ENCODE measurements around the gene USP32. TPM values are rescaled to one million over a fixed set of nuclear protein-coding genes. Genes with fewer than 3 reads are reported as not detected.
"Not testable (repeated sequence)": the region's sequence is repeated elsewhere in the genome, so short reads cannot be mapped to it uniquely, and the experiment has no call there.

The USP32 gene, protein sequence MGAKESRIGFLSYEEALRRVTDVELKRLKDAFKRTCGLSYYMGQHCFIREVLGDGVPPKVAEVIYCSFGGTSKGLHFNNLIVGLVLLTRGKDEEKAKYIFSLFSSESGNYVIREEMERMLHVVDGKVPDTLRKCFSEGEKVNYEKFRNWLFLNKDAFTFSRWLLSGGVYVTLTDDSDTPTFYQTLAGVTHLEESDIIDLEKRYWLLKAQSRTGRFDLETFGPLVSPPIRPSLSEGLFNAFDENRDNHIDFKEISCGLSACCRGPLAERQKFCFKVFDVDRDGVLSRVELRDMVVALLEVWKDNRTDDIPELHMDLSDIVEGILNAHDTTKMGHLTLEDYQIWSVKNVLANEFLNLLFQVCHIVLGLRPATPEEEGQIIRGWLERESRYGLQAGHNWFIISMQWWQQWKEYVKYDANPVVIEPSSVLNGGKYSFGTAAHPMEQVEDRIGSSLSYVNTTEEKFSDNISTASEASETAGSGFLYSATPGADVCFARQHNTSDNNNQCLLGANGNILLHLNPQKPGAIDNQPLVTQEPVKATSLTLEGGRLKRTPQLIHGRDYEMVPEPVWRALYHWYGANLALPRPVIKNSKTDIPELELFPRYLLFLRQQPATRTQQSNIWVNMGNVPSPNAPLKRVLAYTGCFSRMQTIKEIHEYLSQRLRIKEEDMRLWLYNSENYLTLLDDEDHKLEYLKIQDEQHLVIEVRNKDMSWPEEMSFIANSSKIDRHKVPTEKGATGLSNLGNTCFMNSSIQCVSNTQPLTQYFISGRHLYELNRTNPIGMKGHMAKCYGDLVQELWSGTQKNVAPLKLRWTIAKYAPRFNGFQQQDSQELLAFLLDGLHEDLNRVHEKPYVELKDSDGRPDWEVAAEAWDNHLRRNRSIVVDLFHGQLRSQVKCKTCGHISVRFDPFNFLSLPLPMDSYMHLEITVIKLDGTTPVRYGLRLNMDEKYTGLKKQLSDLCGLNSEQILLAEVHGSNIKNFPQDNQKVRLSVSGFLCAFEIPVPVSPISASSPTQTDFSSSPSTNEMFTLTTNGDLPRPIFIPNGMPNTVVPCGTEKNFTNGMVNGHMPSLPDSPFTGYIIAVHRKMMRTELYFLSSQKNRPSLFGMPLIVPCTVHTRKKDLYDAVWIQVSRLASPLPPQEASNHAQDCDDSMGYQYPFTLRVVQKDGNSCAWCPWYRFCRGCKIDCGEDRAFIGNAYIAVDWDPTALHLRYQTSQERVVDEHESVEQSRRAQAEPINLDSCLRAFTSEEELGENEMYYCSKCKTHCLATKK (N-terminal part only)
- polyA plus RNA-seq (ENCODE audit: insufficient read depth in 1 of 5, insufficient read length in 5 of 5, low replicate concordance in 1 of 5): 10 to 100 TPM; 28.0 to 41.0 (median 34.7) TPM
- long read RNA-seq, donor 1: 0 reads
- long read RNA-seq, donor 2: 0 reads
- long read RNA-seq, donor 3: 0 reads
- long read RNA-seq, donor 4: 0 reads
- long read RNA-seq, donor 5, partial matches to known transcripts: 0 of 2 reads
- long read RNA-seq, donor 5, other reads (novel, unspliced or antisense): 0 of 2 reads
- long read RNA-seq, donor 6: 0 reads
- long read RNA-seq, donor 7, full-length matches to known transcripts: 2 of 2 reads
- long read RNA-seq, donor 7, partial matches to known transcripts: 0 of 2 reads
- long read RNA-seq, donor 7, other reads (novel, unspliced or antisense): 0 of 2 reads
- long read RNA-seq, donor 8: 0 reads

DNA sequence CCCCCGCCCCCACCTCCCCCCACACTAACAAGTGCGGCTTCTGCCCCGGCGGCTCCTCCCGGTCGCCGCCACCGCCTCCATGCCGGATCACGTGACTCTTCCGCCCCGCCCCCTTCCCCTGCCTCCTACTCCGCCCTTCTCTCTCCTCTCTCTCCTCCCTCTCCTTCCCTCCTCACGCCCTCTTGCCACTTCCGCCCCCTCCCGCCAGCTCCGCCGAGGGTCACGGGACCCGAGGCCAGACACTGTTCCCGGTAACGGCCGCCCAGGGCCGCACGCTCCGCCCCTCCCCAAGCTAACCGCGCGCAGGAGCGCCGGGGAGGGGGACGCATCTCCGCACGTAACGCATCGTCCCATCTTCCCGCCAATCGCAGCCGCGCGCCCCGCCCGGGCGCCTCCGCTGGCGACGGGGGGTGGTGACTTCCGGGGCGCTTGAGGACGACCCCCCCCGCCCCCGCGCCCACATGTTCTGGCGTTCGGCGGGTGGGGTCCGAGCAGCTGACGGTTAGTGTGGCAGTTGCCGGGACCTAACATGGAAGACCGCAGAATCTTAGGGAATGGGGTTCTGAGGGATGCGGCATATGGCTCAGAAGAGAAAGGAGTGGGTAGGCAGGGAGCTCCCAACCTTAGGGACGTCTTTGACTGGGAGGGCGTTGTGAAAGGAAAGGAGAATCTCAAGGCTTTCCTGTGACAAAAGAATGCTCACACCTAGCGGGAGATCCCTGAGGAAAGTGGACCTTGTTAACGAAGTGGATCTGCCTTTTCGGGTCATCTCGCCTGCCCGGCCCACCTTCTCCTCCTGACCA is at the start of gene USP32:
TSS of gene USP32 (minus strand) at position 92 of the 803 bp plus-strand sequence. CDS start 194 bp downstream, outside the sequence.
- DNase-seq: peak; percentile 98

DNA sequence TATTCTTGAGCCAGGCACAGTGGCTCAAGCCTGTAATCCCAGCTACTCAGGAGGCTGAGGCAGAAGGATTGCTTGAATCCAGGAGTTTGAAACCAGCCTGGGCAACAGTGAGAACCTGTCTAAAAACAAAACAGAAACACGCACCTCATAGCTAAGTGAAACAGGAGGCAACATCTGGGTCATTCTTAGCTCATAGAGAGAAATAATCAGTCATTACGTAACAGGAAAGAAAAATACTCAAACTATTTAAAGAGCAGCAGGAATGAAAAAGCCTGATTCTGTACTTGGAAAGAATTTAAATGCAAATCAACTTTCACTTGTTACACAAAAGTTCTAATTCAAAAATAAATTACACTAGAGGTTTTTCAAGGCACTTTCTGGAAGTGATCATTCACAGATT is 47.6 kb upstream of the USP32 start:
- no peak for DNase-seq

DNA sequence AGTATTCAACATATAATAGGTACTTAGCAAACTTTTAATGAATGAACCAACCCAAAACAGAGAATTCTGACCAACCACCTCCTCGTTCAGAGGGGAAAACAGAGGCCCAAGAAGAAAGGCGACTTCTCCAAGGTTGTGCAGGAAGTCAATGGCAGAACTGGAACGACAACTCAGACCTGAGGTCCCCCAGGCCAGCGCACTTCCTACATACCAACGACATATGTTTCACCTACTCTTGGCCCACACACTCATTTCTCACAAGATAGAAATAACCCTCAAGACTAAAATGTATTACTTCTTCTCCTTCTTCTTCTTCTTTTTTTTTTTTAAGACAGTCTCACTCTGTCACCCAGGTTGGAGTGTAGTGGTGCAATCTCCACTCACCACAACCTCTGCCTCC is 44.7 kb upstream of the USP32 start:
- DNase-seq: no peak

DNA sequence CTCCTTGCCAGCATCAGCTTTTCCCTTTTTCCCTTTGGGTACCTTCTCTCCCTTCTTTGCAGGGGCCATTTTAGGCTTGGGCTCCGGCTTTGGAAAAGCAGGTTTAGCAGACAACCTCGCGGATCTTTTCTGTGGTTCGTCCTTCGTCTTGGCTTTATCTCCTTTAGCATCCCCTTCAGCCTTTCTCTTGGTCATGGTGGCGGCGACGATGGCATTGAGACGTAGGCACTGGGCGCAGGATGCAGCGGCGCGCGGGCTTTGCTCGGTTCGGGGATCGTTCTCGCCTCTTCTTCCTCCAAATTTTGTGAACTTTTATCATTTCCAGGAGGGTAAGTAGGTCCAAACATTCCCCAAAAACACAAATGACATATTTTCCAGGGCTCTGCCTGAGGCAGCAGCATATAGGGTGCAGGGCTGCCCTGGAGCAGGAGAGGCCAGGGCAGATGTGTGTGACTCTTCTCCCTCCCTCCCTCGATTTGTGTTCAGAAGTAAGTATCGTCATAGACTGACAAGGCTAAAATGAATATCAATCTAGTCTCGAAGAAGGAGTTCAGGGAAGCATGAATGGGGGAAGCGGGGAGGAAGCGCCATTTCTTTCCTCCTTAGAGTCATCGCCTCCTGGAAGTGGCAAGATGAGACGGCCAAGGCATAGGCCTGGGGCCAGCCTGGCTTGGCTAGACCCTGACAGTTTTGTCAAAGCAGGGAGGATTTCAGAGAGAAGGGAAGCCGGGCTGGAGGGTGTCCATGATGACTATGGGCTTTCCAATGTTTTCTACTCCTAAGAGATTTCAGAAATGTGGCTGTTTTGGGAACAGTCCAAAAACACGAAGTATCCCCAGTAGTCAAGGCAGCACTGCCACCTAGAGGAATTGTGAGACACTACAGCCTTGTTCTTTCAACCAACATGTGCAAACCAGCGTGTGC is 43.6 kb upstream of the USP32 start:
- peak; percentile 83 to 86 for DNase-seq

DNA sequence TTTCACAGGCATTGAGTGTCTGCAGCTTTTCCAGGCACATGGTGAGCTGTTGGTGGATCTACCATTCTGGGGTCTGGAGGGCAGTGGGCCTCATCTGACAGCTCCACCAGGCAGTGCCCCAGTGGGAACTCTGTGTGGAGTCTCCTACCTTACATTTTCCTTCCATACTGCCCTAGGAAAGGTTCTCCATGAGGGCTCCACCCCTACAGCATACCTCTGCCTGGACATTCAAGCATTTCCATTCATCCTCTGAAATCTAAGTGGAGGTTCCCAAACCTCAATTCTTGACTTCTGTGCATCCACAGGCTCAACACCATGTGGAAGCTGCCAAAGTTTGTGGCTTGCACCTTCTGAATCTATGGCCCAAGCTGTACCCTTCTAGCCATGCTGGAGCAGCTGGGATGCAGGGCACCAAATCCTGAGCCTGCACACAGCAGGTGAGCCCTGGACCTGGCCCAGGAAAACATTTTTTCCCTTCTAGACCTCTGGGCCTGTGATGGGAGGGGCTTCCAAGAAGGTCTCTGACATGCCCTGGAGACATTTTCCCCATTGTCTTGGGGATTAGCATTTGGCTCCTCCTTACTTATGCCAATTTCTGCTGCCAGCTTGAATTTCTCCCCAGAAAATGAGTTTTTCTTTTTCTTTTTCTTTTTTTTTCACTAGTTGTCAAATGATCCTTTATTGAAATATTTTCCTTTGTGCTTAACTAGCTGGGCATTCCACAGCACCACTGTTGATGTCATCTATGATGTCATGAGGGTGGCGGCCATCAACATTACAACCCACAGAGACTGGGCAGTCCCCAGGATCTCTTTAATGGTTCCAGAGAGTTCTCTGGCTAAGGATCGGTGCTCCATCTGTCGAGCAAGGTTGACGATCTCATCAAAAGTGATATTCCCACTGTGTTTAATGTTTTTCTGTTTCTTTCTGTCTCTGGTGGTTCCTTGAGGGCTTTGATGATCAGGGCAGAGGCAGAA is 41.4 kb upstream of the USP32 start:
- DNase-seq: not testable (repeated sequence)

DNA sequence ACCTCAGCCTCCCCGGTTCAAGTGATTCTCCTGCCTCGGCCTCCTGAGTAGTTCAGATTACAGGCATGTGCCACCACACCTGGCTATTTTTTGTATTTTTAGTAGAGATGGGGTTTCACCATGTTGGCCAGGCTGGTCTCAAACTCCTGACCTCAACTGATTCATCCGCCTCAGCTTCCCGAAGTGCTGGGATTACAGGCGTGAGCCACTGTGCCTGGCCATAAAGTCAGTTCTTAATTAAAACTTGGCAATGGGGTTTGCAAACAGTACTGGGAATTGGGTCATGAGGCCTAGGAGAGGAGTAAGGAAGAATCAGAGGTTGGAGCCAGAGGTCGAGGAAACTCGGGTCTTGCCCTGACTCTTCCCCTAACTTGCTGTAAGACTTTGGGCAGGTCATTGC is 38.6 kb upstream of the USP32 start:
- not testable (repeated sequence) for DNase-seq

DNA sequence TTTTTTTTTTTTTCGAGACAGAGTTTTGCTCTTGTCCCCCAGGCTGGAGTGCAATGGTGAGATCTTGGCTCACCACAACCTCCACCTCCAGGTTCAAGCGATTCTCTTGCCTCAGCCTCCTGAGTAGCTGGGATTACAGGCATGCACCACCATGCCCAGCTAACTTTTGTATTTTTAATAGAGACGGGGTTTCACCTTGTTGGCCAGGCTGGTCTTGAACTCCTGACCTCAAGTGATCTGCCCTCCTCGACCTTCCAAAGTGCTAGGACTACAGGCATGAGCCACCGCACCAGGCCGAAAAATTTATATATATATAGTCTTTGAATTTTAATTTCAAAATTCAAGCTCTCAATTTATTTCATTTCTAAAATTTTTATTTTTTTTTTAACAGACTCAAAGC is 36.6 kb upstream of the USP32 start:
- DNase-seq: not testable (repeated sequence)

DNA sequence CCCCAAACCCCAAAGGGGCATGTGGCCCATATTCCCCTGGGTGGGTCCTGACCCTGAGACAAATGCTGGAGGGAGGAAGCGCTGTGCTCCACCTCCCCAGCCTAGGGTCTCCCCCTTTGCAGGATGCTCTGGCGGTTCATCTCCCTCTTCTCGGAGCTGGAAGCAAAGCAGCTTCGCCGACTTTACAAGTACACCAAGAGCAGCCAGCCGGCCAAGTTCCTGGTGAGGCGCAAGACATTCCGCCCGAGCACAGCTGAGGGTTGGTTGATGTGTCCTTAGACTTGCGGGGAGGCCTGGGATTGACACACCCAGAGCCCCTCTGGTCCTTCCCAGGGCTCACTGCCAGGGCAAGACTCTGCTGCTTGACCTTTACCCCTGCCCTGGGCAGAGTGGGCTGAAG is 34.7 kb upstream of the USP32 start:
- DNase-seq: no peak

DNA sequence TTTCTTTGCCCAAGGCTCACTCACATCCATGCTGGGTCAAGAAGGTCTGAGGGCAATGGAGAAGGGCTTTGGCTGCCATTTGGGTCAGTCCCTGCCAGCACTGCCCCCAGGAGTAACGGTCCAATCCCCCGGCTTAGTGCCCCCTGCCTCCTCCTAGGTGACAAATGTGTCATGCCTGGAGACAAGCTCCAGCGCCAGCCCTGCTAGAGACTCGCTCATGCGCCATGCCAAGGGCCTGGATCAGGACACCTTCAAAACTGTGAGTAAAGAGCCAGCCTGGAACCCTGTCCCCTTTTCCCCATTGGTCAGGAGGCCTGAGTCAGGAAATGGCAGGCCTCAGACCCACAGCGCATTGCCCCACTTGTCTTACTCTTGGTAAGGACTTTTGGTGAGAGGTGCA is 33.7 kb upstream of the USP32 start:
- no peak for DNase-seq

DNA sequence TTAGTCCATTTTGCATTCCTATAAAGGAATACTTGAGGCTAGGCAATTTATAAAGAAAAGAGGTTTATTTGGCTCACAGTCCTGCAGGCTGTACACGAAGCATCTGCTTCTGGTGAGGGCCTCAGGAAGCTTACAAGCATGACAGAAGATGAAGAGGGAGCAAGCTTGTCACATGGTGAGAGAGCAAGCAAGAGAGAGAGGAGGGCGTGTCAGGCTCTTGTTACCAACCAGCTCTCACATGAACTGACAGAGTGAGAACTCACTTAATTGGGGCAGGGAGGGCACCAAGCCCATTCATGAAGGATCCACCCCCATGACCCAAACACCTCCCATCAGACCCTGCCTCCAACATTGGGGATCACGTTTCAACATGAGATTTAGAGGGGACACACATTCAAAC is 31.9 kb upstream of the USP32 start:
- no peak for DNase-seq

DNA sequence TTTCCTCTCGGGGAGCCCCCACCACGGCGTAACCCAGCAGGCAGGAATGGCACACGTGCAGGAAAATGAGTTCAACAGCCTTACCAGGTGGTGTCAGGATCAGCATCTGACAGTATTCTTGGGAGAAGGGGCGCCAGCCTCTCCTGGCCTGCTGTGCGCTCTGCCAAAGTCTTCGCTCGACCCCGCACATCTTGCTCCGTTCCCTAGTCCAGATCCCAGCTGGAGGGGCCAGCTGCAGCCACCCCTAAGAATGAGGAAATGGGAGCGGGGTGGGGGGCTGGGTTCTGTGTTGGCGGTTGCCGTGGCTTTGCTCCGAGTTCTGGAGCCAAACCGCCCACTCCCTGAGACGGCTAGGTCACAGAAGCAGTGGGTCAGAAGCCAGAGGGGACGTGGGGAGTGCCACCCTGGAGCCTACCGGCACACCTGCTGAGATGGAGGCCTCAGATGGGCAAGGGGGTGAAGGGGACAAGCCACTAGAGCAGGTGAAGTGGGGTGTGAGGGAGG is 30.3 kb upstream of the USP32 start, which contains the start of gene CHCT1:
TSS of gene CHCT1 (plus strand) at position 328 of the 504 bp plus-strand sequence. CDS start at position 432, 104 bp downstream.
- DNase-seq: no peak

DNA sequence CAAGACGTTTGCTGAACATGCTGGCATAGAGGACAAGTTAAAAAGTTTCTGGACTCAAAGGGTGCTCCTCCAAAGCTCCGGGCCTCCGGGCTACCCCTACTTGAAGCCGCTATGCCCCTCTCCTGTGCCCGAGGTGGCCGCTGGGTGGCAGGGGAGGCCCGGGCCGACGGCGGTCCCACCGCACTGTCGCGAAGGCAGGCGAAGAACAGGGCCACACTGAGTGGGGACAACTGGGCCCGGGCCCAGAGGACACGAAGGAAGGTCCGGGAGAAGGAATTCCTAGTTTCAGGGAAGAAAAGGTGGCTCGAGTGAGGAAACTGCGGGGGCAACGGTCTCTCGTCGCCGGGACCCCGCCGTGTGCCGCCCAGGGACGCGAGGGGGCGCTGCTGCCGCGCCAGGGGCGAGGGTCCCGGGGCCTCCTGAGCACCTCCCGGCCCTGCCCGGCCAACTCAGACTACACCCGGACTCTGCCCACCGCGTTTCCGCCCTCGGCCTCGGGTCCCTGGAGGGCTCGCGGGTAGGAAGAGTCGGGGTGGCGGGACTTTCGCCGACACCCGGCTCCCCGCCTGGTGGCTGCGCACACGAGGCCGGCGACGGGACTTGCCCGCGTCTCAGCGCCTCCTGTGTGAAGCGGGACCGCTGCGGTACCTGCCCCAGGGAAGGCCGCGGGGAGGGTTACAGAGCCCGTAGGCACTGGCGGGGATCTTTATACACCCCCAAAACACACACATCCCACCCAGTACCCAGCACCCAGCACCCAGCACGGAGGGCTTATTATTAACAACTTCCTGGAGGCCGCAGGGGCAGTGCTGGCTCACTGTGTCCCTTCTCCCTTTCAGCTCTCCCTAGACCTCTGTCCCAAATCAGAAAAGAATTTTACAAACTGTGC is 29.6 kb upstream of the USP32 start:
- DNase-seq: peak; percentile 56 to 60

DNA sequence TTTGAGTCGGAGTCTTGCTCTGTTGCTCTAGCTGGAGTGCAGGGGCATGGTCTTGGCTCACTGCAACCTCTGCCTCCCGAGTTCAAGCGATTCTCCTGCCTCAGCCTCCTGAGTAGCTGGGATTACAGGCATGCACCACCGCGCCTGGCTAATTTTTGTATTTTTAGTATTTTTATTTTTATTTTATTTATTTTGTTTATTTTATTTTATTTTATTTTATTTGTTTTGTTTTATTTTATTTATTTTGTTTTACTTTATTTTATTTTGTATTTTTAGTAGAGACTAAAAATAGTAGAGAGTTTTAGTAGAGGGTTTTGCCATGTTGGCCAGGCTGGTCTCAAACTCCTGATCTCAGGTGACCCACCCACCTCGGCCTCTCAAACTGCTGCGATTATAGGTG is 27.9 kb upstream of the USP32 start:
- DNase-seq: not testable (repeated sequence)

DNA sequence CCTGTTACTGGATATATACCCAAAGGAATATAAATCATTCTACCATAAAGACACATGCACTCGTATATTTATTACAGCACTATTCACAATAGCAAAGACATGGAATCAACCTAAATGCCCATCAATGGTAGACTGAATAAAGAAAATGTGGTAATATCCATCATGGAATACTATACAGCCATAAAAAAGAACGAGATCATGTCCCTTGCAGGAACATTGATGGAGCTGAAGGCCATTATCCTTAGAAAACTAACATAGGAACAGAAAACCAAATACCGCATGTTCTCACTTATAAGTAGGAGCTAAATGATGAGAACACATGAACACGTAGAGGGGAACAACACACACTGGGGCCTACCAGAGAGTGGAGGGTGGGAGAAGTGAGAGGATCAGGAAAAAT is 27.1 kb upstream of the USP32 start:
- not testable (repeated sequence) for DNase-seq

DNA sequence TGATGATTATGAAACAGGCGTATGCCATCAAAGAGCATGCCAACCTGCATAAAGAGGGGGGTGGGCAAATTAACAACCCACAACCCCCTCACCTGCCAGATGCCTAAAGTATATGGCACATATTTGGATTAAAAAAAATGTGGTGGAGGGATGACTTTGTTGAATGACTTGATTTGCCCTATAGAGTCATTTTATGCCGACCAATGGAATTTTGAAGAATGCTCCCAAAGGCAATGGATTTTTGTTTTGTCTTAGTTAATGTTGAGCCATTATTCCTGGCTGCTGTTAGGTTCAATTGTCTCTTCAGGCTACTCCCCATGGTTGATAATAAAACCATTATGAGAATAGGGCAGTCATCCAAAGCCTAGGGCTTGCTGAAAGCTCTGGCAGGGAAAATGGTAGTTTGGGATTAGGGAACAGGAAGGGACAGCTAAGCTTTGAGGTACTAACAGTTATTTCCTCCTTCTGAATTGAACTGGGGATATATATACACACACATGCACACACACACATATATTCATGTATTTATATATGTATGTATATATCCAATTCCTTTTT is 24.5 kb upstream of the USP32 start:
- DNase-seq: no peak

DNA sequence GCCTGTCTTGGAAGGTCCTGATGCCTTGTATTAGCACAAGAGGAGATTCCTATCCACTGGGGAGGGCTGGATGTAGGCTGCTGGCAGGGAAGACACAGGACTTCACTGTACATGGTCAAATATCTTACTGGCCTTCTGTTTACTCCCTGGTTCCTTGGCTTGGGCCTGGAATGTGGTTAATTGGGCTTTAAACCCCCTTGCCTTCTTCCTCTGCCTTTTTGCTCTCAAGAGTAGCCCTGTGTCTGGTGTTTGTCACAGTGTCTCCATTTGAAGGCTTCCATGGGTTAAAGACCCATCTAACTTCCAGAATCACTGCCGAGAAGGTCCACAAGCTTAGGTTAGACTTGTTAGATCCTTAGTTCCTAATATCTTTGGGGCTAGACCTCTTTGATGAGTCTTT is 23.2 kb upstream of the USP32 start:
- DNase-seq: no peak
